ENCODE data around the gene ANKHD1.

ANKHD1 gene

DNA sequence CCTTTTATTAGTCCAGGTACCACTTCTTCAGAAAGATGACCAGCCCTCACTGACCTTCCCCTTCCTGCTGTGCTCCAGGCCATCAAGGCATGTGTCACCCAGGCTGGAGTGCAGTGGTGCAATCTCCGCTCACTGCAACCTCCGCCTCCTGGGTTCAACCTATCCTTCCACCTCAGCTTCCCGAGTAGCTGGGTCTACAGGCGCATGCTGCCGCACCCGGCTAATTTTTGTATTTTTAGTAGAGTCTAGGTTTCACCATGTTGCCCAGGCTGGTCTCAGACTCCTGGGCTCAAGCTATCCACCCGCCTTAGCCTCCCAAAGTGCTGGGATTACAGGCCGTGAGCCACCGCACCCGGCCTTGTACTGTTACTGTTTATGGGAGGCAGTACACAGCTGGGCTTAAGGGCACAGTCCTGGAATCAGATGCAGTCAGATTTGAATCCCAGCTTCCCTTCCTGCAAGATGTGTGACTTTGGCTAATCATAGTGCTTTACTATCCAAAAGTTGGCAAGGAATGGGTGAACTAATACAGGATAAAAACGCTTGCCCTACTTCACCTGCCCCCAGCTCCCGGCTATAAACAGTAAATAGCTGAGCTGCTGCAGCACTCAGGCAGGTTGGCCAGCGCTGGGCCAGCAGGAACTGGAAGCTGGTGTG, 145.3 kb downstream of the ANKHD1 start:
- DNase-seq (ENCODE audit: low read depth): no peak

DNA sequence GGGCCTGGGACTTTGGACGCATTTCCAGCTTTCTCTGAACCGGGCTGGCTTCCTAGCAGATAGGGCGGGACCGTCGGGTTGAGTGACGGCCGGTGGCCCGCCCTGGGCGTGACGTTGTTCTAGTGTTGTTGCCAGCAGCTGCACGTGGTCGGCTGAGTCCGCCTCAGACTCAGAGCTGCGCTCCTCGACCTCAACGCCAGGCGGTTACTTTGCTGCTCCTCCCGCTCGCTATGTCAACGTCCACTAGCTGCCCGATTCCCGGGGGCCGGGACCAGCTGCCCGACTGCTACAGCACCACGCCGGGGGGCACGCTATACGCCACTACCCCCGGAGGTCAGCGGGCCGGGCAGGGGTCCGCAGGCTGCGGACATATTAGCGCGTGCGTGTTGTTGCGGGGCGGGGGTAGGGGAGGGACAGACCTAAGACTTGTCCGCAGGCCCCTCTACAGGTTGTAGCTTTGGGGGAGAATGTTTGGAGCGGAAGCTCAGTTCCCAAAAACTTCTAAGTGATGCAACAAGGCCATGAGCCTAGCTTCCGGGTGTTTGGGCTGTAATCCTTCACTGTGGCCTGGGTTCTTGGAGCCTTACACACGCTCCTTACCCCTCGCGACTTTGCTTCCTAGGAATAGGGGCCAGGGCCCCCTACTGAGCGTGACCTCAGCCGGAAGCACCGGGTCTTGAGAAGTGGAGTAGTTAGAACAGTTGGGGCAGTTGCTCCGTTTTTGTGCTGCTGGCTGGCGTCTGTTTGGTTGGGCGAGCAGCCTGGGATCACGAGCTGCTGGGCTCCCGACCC, 146.1 kb downstream of the ANKHD1 start, which contains the start of gene EIF4EBP3:
TSS of gene EIF4EBP3 (plus strand) at position 155 of the 792 bp plus-strand sequence. CDS start at position 231, 76 bp downstream.
- peak; percentile 80 for DNase-seq (ENCODE audit: low read depth)

DNA sequence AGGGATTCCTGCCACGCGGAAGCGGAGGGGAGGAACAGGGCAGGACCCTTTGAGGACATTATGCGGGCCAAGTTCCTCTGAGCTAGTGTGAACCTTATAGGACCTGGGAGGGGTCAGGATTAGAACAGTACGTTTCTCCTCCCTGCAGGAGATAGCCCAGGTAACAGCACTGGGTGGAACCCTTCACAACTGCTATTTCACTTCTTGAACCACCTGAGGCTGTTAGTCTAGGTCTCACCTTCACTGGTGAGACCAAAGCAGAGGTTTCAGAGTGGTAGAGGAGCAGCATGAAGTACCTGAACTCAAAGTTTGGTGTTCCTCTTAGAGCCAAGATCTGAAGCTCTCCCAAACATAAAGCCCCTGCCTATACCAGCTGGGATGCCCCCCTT, 146.7 kb downstream of the ANKHD1 start:
- DNase-seq (ENCODE audit: low read depth): no peak

DNA sequence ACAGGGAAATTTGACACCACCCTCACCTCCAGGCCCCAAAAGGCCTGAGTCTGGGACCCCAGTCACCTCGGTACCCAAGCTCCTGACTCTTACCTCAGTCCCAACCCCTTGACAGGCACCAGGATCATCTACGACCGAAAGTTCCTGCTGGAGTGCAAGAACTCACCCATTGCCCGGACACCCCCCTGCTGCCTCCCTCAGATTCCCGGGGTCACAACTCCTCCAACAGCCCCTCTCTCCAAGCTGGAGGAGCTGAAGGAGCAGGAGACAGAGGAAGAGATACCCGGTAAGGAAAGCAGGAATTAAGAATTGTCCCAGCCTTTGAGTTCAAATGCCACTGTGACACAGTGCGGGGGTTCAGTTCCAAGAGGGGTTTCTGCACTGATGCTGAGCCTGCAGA, 147.2 kb downstream of the ANKHD1 start:
- DNase-seq (ENCODE audit: low read depth): no peak

DNA sequence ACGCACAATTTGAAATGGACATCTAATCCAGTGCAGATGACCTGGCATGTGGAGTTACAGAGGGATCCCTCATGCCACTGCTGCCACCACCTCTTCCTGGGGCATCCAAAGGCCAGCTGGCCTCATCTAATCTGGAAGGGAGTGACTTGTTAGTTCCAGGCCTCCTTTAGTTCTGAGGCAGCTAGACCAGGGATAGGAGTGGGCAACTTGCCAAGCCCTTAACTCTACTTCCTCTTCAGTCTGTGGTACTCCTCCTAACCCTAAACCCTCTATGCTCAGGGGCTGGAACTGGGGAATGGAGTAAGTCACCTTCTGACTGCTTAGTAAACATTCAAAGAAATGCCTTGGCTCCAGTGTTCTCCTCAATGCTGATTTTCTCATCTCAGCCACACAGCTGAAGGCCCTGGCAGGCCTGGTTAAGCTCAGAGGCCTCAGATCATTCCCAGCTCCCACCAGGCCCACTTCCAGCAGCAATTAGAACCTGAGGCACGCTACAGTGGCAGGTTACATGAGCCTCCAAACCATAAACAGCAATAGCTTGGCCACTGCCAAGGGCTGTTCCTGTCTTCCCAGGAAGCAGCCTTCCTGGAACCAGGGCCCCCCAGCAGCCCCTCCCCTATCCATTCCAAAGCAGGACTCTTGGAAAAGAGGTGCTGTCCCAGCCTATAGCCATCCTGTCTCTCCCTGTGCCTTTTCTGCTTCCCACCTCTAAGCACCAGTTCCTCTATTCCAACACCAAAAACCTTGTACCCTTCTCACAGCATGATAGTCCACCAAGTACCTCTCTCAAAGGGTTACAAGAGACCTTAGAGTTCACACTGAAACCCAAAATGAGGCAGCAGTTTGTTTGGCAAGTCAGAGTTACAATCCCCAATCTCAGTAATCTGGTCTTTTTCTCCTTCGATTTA, 147.9 kb downstream of the ANKHD1 start:
- DNase-seq (ENCODE audit: low read depth): no peak

DNA sequence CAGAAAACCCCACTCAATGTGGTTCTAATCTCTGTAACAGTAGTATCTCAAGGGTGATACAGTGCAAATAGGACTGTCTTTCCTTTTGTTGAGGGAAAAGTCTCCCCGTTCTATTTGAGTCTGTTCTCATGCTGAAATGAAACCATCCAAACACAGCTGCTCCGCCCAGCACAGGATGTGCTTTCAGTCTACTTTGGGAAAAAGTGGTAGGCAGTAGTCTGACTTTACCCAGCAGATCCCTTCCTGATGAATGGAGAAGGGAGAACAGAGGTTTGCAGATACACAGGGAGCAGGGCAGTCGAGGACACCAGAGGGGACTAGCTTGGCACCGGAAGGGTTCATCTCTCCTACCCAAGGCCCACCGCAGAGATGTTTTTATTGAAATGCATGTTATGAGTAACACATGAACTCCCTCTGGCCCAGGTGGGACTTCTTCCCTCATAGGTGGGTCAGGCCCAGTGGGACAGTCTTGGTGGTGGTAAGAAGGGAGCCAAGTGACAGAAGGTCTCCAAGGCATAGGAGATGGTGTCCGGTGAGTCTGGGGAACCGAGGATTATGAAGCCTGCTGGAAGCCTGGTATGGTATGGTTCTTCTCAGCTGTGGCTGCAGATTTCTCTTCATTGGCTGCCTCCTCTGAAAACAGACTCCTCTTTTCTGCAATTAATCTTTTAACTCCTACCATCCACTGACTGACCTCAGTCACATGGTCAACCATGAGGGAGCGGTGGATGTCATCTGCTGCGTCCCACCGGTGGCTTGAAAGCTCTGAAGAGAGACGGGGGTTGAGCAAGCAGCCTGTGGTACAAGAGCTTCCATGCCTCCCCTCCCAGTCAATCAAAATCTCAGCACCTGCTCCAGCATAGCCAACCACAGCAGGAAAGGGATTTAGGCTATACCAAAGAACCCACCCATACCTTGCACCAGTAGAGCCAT, 148.8 kb downstream of the ANKHD1 start:
- no peak for DNase-seq (ENCODE audit: low read depth)

DNA sequence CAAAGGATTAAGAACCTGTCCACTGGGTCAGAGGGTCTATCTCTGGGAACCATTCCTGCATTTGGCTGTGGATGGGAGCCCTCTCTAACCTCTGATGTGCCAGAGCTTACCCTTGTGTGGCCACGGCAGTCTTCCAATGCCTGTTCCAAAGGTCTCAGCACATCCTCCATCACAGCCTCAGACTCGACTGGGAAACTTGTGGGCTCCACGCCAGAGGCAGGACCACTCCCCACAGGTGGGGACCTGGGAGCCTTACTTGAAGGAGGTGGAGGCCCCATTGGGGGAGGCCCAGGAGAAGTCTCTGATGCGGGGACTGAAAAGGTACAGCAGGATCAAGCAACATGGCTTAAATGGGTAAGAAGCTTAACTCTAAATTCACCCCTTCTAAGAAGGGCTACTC, 150.2 kb downstream of the ANKHD1 start:
- no peak for DNase-seq (ENCODE audit: low read depth)

DNA sequence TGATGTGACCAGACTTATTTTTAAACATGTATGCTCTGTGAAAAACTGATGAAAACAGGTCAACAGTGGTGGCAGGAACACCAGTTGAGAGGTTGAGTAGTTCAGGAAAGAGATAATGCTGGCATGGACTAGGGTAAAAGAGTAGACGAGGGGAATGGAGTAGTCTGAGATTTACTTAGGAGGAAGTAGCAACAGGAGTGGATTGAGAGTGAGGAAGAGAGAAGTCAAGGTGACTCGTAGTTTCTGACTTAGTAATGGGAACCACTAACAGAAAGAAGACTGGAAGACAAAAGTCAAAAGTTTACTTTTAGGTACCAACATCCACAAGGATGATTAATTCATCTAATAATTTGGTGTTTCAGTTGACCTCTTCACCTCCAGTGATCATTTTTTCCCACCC, 152.0 kb downstream of the ANKHD1 start:
- DNase-seq (ENCODE audit: low read depth): no peak

DNA sequence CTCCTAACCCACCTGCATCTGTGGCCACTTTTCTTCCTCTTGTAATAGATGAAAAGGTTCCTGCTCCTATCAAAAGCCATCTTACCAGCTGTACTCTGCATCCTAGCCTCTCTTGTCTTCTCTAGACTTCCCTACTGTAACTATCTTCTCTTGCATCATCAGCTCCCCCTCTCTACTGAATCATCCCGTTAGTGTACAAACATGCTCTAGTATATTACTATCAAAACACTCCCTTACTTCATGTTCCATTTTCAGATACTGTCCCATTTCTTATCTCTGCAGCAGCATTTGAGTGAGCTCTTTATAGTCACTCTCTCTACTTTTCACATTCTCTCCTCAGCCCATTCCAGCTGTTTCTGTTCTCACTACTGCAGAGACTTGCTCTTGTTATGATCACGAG, 152.8 kb downstream of the ANKHD1 start:
- DNase-seq (ENCODE audit: low read depth): no peak

DNA sequence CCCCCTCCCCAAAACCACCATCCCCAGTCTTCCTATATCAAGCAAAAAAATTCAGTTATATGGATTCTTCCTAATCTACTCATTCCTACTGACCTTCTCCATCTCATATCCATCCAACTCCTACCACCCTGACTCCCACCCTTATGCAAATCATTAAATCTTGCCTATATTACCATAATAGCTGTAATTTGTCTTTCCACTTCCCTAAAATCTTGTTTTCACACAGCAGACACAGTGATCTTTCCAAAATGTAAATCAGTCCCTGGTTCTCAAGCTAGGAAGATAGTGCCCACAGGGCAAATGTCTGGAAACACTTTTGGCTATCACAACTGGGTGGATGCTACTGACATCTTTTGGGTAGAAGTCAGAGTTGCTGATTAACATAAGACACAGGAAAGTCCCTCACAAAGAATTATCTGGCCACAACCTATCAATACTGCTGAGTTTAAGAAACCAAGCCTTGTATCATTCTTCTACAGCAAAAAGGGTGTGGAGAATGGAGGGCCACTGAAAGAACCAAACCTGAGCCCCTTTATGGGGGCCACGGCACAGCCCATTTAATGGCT, 154.2 kb downstream of the ANKHD1 start:
- no peak for DNase-seq (ENCODE audit: low read depth)

DNA sequence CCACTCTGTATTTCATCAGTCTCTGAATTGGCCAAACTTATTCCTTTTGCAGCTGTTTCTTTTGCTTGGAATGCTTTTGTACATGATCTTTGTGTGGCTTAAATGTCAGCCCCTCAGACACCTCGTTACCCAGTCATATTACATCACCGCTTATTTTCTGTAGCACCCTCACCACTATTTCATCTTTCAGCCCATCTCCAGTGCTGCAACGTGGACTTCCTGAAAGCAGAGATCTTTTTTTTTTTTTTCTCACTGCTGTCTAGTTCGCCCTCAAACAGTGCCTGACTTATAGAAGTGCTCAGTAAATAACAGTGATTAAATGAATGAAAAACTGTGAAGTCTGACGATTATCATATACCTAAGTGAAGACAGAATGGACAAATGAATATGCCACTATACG, 154.8 kb downstream of the ANKHD1 start:
- DNase-seq (ENCODE audit: low read depth): no peak

DNA sequence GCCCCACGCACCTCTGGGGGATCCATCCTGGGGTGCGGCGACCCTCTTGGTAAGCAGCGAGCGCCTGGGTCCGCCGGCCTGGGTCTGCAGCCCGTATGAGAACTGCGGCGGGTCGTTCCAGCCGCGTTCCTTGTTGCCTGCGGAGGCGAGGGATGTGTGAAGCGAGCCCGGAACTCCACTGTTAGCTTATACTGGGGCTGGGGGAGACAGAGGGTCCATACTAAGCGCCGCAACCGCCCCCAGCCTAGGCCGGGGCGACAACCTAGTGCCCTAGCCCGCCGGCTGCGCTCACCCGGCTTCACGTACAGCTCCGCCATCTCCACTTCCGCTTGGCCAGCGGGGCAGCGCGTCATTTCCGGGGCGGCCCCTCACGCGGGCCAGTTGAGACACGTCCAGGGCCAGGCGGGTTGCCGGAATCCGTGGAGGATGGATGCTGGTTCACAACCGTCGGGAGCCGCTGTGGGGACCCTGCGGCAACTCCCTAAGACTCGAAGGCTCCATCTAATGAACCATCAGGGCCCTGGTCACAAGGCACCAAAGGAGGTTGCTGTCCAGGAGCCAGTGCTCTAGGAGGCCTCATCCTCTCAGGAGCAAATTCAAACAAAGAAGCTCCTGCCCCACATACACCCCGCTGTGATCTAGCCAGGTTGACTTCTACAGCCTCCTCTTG, 155.6 kb downstream of the ANKHD1 start, which contains the start of gene SRA1:
TSS of gene SRA1 (minus strand) at position 338 of the 670 bp plus-strand sequence. CDS start at position 317, 21 bp downstream.
- peak; percentile 81 for DNase-seq (ENCODE audit: low read depth)

DNA sequence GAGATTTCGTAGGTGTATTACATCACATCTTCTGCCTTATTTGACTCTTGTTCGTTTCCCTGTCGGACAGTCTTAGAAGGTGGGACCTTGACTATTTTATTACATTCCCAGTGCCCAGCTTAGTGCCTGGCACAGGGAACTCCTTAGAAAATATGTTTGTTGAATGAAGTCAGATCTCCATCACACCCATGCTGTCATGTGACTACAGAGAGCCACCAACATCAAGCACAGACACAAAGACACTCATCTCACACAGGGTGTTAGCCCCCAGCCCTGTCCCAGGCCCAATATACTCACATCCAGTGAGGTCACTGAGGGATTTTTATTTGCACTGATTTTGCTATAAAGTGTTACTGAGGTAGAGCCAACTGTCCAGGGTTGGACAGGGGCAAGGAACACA, 156.3 kb downstream of the ANKHD1 start:
- no peak for DNase-seq (ENCODE audit: low read depth)

DNA sequence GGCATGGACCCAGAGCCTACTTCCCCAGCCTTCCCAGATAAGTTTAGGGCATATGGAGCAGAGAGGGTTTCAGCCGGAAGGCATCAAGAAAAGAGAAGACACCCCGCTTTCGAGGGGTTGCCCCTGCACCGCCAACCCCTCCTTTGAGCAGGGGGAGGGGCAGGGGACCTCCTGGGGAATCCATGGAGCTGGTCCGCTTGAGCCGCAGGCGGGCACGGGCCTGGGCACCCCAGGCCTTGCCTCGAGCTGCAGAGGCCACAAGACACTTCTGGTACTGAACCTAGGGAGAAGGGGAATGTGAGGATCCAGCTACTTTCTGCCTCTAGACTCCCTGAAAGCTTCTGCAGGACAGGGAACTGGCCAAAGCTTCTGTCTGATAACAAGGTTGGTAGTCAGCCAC, 156.9 kb downstream of the ANKHD1 start:
- no peak for DNase-seq (ENCODE audit: low read depth)

DNA sequence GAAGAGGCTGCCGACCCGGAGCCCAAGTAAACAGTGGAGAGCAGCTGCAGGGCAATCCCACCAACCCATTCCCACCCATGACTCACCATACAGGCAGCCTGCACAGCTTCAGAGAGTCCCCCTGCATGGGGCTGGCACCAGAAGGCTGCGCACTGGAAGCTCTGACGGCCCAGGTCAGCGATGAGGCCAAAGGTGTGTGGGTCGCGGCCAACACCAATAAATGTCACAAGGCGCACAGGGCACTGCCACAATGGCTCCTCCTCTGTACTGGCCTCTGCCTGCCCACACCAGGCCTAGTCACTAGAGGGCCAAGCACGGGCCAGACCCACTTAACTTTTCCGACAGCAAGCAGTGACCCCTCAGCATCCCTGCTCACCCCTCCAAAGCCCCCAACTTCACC, 158.6 kb downstream of the ANKHD1 start:
- DNase-seq (ENCODE audit: low read depth): no peak

DNA sequence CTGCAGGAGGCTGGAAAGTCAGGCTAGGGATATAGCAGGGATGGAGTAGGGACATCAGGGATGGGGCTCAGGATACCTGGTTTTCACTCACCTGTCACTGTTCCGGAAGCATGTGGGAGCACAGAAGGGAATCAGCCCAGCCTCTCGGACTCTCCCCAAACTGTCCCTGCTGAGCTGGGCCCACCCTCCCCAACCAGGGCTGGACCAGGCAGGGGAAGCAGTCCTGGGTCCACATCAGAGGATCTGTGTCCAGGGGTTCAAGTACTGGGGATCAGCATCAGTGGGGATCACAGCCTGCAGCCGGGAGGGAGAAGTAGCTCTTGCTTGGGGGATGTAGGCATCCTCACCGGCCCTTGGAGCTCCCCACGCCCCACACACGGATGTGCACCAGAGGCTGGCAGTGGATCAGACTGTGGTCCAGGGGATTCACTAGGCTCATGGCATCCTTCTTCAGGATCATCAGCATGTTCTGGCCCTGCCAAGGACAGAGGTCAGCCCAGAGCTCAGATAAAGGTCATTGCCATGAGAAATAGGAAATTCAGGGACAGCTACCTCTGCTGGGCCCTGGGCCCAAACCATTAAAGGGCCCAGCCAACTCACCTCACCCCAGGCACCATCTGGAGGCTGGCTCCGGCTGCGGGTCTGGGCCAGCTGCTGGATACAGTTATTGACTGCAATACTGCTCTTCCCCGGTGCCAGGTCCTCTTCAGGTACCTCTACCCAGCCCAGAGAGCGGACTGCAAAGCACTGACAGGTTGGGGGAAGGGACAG, 160.3 kb downstream of the ANKHD1 start:
- no peak for DNase-seq (ENCODE audit: low read depth)

DNA sequence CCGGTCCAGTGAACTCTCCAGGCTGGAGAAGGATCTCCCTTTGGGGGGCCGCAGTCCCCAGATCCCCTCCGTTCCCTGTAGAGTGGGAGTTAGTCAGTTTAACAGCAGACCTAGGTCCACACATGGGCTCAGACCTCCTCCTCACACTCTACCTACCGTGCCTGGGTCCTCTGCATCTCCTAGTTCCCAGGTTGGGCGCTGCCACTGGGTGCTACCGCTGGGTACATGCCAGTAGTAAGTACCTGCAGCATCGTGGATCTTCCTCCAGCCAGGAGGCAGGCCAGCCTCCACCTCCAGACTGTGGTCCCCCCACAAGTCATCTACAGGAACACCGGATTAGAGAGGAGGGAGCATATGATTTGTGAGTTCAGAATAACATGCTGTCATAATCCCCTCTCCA, 162.0 kb downstream of the ANKHD1 start:
- DNase-seq (ENCODE audit: low read depth): no peak

DNA sequence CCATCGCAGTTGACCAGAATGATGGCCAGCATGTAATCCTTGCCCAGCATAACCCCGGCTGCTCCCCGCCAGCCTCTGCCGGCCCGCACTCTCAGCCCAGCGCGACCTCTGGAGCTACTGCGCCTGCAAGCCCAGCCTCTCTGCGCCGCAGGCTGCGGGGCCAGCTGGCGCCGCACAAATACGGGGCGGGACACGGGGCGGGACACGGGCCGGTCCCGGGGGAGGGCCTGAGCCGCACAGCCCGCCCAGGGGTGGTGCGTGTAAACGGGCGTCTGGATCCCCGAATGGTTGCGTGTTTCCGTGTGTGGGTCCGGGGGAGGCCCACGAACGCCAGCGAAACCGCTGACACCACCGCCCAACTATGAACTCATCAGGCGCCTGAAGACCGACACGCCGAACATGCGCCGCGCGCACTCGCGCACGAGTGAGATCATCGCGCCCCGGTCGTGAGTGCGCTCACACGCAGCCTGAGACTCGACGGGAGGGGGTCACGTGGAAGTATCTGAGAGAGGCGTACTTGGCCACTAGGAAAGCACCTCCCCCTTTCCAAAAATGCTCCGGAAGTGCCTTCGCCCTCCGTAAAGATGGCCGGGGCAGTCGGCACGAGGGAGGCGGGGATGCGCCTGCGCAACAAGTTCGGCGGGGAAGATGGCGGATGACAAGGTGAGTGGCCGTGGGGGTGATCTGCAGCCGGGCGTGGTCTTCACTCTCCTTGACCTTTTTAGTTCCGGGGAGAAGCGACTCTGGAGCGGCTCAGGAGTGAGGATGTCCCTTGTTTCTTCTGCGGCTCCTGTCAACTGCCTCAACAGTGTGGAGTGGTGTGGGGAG, 162.8 kb downstream of the ANKHD1 start, which contains the start of the genes APBB3 and SLC35A4:
TSS of gene APBB3 (minus strand) at position 403 of the 828 bp plus-strand sequence. CDS start at position 50, 353 bp downstream.
TSS of gene SLC35A4 (plus strand) at position 633 of the 828 bp plus-strand sequence. CDS start 2,342 bp downstream, outside the sequence.
- peak; percentile 95 for DNase-seq (ENCODE audit: low read depth)

Data from activated T-cell treated with anti-CD3 and anti-CD28 coated beads for 24 hours (primary cell).